ENCODE measurements around the gene GDPD3. TPM values are rescaled to one million over a fixed set of nuclear protein-coding genes. Genes with fewer than 3 reads are reported as not detected.

Gene GDPD3
- total and polyA plus RNA-seq, 9 of the 15 experiments (the other 6 are each of a cell fraction or from before 2014, with no cell fraction given) = 0.47 to 3.9 (median 1.1) TPM

DNA sequence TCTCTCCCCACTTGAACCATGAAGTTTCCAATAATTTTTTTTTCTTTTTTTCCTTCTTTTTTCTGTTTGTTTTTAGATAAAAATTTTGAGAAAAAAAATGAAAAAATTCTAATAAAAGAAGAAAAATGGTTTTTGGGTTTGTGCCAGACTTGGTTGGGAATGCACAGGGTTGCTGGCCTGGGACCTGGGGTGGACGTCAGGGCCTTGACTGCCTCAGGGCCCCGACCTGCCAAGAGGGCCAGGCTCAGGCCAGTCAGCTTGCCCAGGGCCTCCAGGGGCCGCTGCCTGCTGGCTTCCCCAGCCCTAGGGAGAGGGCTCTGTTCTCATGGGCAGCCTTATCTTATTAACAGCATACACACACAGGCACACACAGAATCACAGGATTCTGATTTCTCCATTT lies 28.1 kb downstream of the GDPD3 start:
- H3K4me1 ChIP-seq (replicated peaks in 1 of 2; ENCODE audit: control insufficient read depth in 2 of 2, insufficient read depth in 2 of 2, low read length in 2 of 2) = peaks cover 5 to 32% of the 10 kb centered on the region in 2 experiments; a peak in 4 of 5 replicates
- POLR2A ChIA-PET = interaction anchor here (1.4 to 1.7 kb wide), 2 partner anchors 10 to 20 kb away, joined by 6 to 9 read pairs; partner anchors contain the start of gene ALDOA
- no peak overlapping the region for H3K9ac ChIP-seq (ENCODE audit: insufficient read depth in 1 of 2, low read depth in 2 of 2, low read length in 2 of 2)
- H2AFZ ChIP-seq (ENCODE audit: low read depth, low read length) = no peak overlapping the region
- WGBS (ENCODE audit: insufficient coverage, low coverage, missing lambda C conversion rate) = 71% methylated on average over 3 of the region's 3 CpGs
- H3K36me3 ChIP-seq (ENCODE audit: control insufficient read depth, insufficient read depth, low read length) = peaks cover 61% of the 10 kb centered on the region; the same call in 2 of the 3 replicates
- no peaks in the 10 kb centered on the region for H3K27me3 ChIP-seq (ENCODE audit: control insufficient read depth in 2 of 2, insufficient read depth in 2 of 2, low read length in 2 of 2)
- no peak overlapping the region for H3K27ac ChIP-seq (ENCODE audit: extremely low read depth, low read depth, low read length)
- H3K4me2 ChIP-seq (ENCODE audit: insufficient read depth, low read length) = no peak overlapping the region
- CTCF ChIA-PET (ENCODE audit: low intra/inter-chr PET ratio) = no interaction called here
- intact Hi-C loops (cut with micrococcal nuclease) (no loop called here), in situ Hi-C loops (cut with MboI) (no loop called here)
- TF ChIP-seq KLF16 (IDR thresholded peaks at IDR 0.05) (no peak), POLR2A (conservative IDR thresholded peaks at IDR 0.05) (peak; percentile 38), MCM2 (IDR thresholded peaks at IDR 0.05; ENCODE audit: low read depth) (no peak), ZNF584 (CRISPR knock-in tag; IDR thresholded peaks at IDR 0.05; ENCODE audit: low read depth) (no peak), NFIC (IDR thresholded peaks at IDR 0.05) (peak; percentile 62), ZEB2 (IDR thresholded peaks at IDR 0.05) (no peak), CREB5 (CRISPR knock-in tag; IDR thresholded peaks at IDR 0.05) (no peak), CCNT2 (IDR thresholded peaks at IDR 0.05; ENCODE audit: borderline replicate concordance, extremely low read depth, insufficient read length, low read depth, low read length) (no peak), POLR2AphosphoS5 (IDR thresholded peaks at IDR 0.05; ENCODE audit: control insufficient read depth, insufficient read depth, low read depth, low read length) (0 out of 2 replicates have a peak, but pooled peaks have one; percentile 3)
- TF ChIP-seq, protein P1, sequence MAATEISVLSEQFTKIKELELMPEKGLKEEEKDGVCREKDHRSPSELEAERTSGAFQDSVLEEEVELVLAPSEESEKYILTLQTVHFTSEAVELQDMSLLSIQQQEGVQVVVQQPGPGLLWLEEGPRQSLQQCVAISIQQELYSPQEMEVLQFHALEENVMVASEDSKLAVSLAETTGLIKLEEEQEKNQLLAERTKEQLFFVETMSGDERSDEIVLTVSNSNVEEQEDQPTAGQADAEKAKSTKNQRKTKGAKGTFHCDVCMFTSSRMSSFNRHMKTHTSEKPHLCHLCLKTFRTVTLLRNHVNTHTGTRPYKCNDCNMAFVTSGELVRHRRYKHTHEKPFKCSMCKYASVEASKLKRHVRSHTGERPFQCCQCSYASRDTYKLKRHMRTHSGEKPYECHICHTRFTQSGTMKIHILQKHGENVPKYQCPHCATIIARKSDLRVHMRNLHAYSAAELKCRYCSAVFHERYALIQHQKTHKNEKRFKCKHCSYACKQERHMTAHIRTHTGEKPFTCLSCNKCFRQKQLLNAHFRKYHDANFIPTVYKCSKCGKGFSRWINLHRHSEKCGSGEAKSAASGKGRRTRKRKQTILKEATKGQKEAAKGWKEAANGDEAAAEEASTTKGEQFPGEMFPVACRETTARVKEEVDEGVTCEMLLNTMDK (IDR thresholded peaks at IDR 0.05; ENCODE audit: borderline replicate concordance, insufficient read depth, low read depth, low read length, poor library complexity, severe bottlenecking) = no peak
- TF ChIP-seq, protein P2, sequence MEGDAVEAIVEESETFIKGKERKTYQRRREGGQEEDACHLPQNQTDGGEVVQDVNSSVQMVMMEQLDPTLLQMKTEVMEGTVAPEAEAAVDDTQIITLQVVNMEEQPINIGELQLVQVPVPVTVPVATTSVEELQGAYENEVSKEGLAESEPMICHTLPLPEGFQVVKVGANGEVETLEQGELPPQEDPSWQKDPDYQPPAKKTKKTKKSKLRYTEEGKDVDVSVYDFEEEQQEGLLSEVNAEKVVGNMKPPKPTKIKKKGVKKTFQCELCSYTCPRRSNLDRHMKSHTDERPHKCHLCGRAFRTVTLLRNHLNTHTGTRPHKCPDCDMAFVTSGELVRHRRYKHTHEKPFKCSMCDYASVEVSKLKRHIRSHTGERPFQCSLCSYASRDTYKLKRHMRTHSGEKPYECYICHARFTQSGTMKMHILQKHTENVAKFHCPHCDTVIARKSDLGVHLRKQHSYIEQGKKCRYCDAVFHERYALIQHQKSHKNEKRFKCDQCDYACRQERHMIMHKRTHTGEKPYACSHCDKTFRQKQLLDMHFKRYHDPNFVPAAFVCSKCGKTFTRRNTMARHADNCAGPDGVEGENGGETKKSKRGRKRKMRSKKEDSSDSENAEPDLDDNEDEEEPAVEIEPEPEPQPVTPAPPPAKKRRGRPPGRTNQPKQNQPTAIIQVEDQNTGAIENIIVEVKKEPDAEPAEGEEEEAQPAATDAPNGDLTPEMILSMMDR (IDR thresholded peaks at IDR 0.05 in 2 of 3, conservative IDR thresholded peaks at IDR 0.05 in 1 of 3; ENCODE audit: insufficient read depth in 2 of 3, low read depth in 1 of 3, low read length in 3 of 3) = 0 out of 6 replicates have a peak, but pooled peaks of 1 of the 3 experiments have one; percentile 5
- H3K9me3 ChIP-seq (replicated peaks; ENCODE audit: control insufficient read depth, insufficient read depth, low read depth, low read length) = no peaks in the 10 kb centered on the region
- ATAC-seq = peak; percentile 17
- no TSS peak for BruUV-seq (replicated peaks)
- H3K9me1 ChIP-seq (ENCODE audit: control insufficient read depth, insufficient read depth, low read length) = no peaks in the 10 kb centered on the region
- no peak for DNase-seq (ENCODE audit: extremely low read depth in 1 of 4, low spot score in 3 of 4)
- no peak overlapping the region for H3K4me3 ChIP-seq
- FAIRE-seq = no peak
- H4K20me1 ChIP-seq (replicated peaks; ENCODE audit: control insufficient read depth, insufficient read depth, low read length) = no peaks in the 10 kb centered on the region
- H3K79me2 ChIP-seq (ENCODE audit: control insufficient read depth, insufficient read depth, low read length) = 0 out of 3 replicates have a peak, but pooled peaks cover 6% of the 10 kb centered on the region

All from K562 (cell line).